Nephron (organoid): ENCODE measurements around the gene PPM1L.
"Not testable (repeated sequence)": the region's sequence is repeated elsewhere in the genome, so short reads cannot be mapped to it uniquely, and the experiment has no call there.

ENCODE experiments used
- H3K27ac Mint-ChIP-seq, 3 experiments: 2 replicates each; pipeline ENCODE4 v1.8.0; 2020; ENCODE audit warnings: mixed read lengths in 3 of 3, mild to moderate bottlenecking in 2 of 3, moderate library complexity in 1 of 3
- H3K27me3 Mint-ChIP-seq: 2 replicates; pipeline ENCODE4 v1.8.0; 2021; ENCODE audit warnings: low read depth, mild to moderate bottlenecking, moderate library complexity, mixed read lengths
- H3K36me3 Mint-ChIP-seq: 2 replicates; pipeline ENCODE4 v1.8.0; 2020; ENCODE audit warnings: low read depth, mixed read lengths
- H3K4me1 Mint-ChIP-seq: 2 replicates; pipeline ENCODE4 v1.8.0; 2020; ENCODE audit warnings: mixed read lengths
- H3K4me3 Mint-ChIP-seq, 3 experiments: 2 replicates each; pipeline ENCODE4 v1.8.0; 2020; ENCODE audit warnings: mild to moderate bottlenecking in 3 of 3, mixed read lengths in 3 of 3, moderate library complexity in 2 of 3
- H3K9me3 Mint-ChIP-seq: 2 replicates; pipeline ENCODE4 v1.8.0; 2020; ENCODE audit warnings: mixed read lengths
- CTCF ChIP-seq, 3 experiments: fragments of 200-600 bp; sonication (generic); IDR thresholded peaks; one replicate each; pipeline ENCODE4 v1.5.0; 2021; ENCODE audit warnings: antibody characterized with exemption in 3 of 3; ENCODE audit not compliant: unreplicated experiment in 3 of 3

The PPM1L gene

GRCh38 chr3:160996811-160997210 lies 240.8 kb downstream of the PPM1L start:
- Mint-ChIP-seq H3K27ac (no peak overlapping the region), H3K27me3 (no peaks in the 10 kb centered on the region), H3K4me1 (no peaks in the 10 kb centered on the region), H3K4me3 (no peak overlapping the region), H3K9me3 (peaks cover 8% of the 10 kb centered on the region), H3K36me3 (no peaks in the 10 kb centered on the region)
- TF ChIP-seq CTCF (IDR thresholded peaks at IDR 0.05; ENCODE audit: unreplicated experiment in 3 of 3), result no peak

GRCh38 chr3:160998581-160998980 lies 242.6 kb downstream of the PPM1L start:
- H3K27ac Mint-ChIP-seq, result no peak overlapping the region
- H3K4me3 Mint-ChIP-seq, result no peak overlapping the region
- no peaks in the 10 kb centered on the region for H3K36me3 Mint-ChIP-seq
- no peak for TF ChIP-seq CTCF (IDR thresholded peaks at IDR 0.05; ENCODE audit: unreplicated experiment in 3 of 3)
- H3K27me3 Mint-ChIP-seq, result no peaks in the 10 kb centered on the region
- H3K4me1 Mint-ChIP-seq, result no peaks in the 10 kb centered on the region
- peaks cover 8% of the 10 kb centered on the region for H3K9me3 Mint-ChIP-seq

- Mint-ChIP-seq H3K27me3 (no peaks in the 10 kb centered on the region), H3K4me3 (no peak overlapping the region), H3K4me1 (no peaks in the 10 kb centered on the region), H3K9me3 (peaks cover 8% of the 10 kb centered on the region), H3K36me3 (no peaks in the 10 kb centered on the region), H3K27ac (no peak overlapping the region)
- TF ChIP-seq CTCF (IDR thresholded peaks at IDR 0.05; ENCODE audit: unreplicated experiment in 3 of 3), result no peak
Measured at GRCh38 chr3:160999274-160999673, 243.2 kb downstream of the PPM1L start.

DNA sequence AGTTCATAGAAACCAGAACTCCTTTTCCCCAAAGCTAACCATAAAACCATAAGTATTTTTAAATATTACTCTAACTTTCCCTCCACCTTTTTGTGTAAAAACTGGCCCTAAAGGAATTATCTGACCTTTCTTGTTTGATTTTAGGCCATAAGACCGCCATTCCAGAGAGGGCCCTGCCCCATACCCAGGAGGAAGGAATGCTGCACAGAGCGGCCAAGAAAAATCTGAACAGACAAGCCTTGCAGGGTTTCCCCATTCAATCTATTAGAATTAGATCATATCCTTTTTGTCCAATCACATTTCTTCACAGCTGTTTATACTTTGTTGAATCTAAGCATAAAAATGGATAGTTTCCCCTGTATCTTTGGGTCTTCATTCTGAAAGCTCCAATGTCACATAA lies 252.1 kb downstream of the PPM1L start:
- H3K9me3 Mint-ChIP-seq, result peaks cover 11% of the 10 kb centered on the region
- no peaks in the 10 kb centered on the region for H3K36me3 Mint-ChIP-seq
- no peak overlapping the region for H3K27ac Mint-ChIP-seq
- no peak overlapping the region for H3K4me3 Mint-ChIP-seq
- H3K27me3 Mint-ChIP-seq, result no peaks in the 10 kb centered on the region
- no peak for TF ChIP-seq CTCF (IDR thresholded peaks at IDR 0.05; ENCODE audit: unreplicated experiment in 3 of 3)
- H3K4me1 Mint-ChIP-seq, result no peaks in the 10 kb centered on the region

- H3K4me3 Mint-ChIP-seq, H3K4me1 Mint-ChIP-seq, H3K9me3 Mint-ChIP-seq, H3K36me3 Mint-ChIP-seq, H3K27ac Mint-ChIP-seq, H3K27me3 Mint-ChIP-seq: not testable (repeated sequence)
Measured at GRCh38 chr3:161010151-161010550, 254.1 kb downstream of the PPM1L start.

DNA sequence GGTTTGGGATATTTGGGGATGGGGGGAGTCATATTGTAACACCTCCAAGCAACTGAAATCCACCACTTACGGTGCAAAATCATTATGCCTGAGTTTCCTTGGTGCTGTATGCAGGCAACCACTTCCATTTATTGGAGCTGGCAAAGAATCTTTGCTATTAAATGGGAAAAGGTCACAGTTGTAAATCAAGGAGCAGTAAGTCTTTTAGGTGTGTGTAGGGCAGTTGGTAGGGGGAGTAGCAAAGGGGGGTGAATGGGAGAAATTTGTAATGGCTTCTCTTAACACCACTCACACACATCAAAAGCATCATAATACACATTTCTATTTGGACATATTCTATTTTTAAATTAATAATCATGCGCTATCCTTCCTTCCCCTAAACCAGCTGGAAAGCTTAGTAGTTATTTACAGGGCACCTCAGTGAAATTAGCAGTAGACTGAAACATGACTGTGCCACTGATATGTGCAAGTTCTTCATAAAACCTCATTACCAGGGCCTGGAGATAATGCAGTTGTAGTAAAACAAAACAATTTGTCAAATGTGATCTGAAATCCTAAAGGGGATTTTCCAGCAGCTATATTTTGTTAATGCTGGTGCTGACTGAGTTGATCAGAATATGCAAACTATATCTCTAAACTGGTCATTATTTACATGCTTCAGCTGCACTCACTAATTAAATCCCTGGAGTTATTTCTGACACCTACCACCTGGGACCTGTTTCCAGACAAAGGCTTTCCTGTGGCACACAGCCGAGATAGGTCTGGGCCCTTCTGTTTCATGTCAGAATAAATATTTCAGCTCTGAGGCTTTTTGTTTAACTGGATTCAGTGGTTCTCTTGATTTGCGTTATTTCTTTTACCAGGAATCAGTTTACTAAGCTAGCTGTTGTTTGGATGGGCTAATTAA lies 259.1 kb downstream of the PPM1L start:
- Mint-ChIP-seq H3K36me3 (no peaks in the 10 kb centered on the region), H3K9me3 (peaks cover 8% of the 10 kb centered on the region), H3K4me1 (no peaks in the 10 kb centered on the region), H3K27me3 (no peaks in the 10 kb centered on the region), H3K27ac (no peak overlapping the region), H3K4me3 (no peak overlapping the region)
- TF ChIP-seq CTCF (IDR thresholded peaks at IDR 0.05; ENCODE audit: unreplicated experiment in 3 of 3), result no peak
